ENCODE measurements around the gene CPLX4. TPM values are rescaled to one million over a fixed set of nuclear protein-coding genes. Genes with fewer than 3 reads are reported as not detected.
"Not testable (repeated sequence)": the region's sequence is repeated elsewhere in the genome, so short reads cannot be mapped to it uniquely, and the experiment has no call there.

Gene CPLX4
- total RNA-seq, 2 donors from 2014 or later: not detected

GRCh38 chr18:59264121-59264571 lies 54.3 kb downstream of the CPLX4 start:
- H3K27ac Mint-ChIP-seq: no peak overlapping the region
- no peak overlapping the region for H3K4me3 Mint-ChIP-seq
- peaks cover 0 to 4% of the 10 kb centered on the region in 2 donors for H3K4me1 Mint-ChIP-seq (ENCODE audit: low read depth in 2 of 2)
- H3K36me3 Mint-ChIP-seq: no peaks in the 10 kb centered on the region
- ATAC-seq (no peak), DNase-seq (ENCODE audit: low spot score) (no peak)
- no peaks in the 10 kb centered on the region for H3K9me3 Mint-ChIP-seq
- H3K27me3 Mint-ChIP-seq: peaks cover 45 to 63% of the 10 kb centered on the region in 2 donors

- H3K36me3 Mint-ChIP-seq: no peaks in the 10 kb centered on the region
- no peak for ATAC-seq
- no peak for DNase-seq (ENCODE audit: low spot score)
- no peaks in the 10 kb centered on the region for H3K9me3 Mint-ChIP-seq
- H3K4me3 Mint-ChIP-seq: no peak overlapping the region
- no peak overlapping the region for H3K27ac Mint-ChIP-seq
- H3K4me1 Mint-ChIP-seq (ENCODE audit: low read depth in 2 of 2): peaks cover 0 to 4% of the 10 kb centered on the region in 2 donors
- H3K27me3 Mint-ChIP-seq: peaks cover 46 to 63% of the 10 kb centered on the region in 2 donors
These were observed 54.8 kb downstream of the CPLX4 start for GRCh38 chr18:59263661-59264060.

GRCh38 chr18:59262243-59262642 lies 56.2 kb downstream of the CPLX4 start:
- ATAC-seq: not testable (repeated sequence)

GRCh38 chr18:59261842-59262241 lies 56.6 kb downstream of the CPLX4 start:
- not testable (repeated sequence) for DNase-seq (ENCODE audit: low spot score); H3K36me3 Mint-ChIP-seq; H3K27ac Mint-ChIP-seq; H3K4me1 Mint-ChIP-seq (ENCODE audit: low read depth in 2 of 2); H3K9me3 Mint-ChIP-seq; ATAC-seq; H3K4me3 Mint-ChIP-seq
- H3K27me3 Mint-ChIP-seq: peaks cover 37 to 53% of the 10 kb centered on the region in 2 donors

More at GRCh38 chr18:59262243-59262642, 56.2 kb downstream of the CPLX4 start:
- H3K4me1 Mint-ChIP-seq (ENCODE audit: low read depth in 2 of 2); H3K4me3 Mint-ChIP-seq; H3K9me3 Mint-ChIP-seq; DNase-seq (ENCODE audit: low spot score); H3K27ac Mint-ChIP-seq; H3K36me3 Mint-ChIP-seq: not testable (repeated sequence)
- H3K27me3 Mint-ChIP-seq: peaks cover 38 to 57% of the 10 kb centered on the region in 2 donors

GRCh38 chr18:59255491-59255890 lies 63.0 kb downstream of the CPLX4 start:
- not testable (repeated sequence) for ATAC-seq; H3K4me3 Mint-ChIP-seq; DNase-seq (ENCODE audit: low spot score); H3K4me1 Mint-ChIP-seq (ENCODE audit: low read depth in 2 of 2); H3K27ac Mint-ChIP-seq; H3K9me3 Mint-ChIP-seq; H3K36me3 Mint-ChIP-seq
- H3K27me3 Mint-ChIP-seq: peaks cover 18 to 37% of the 10 kb centered on the region in 2 donors

GRCh38 chr18:59249199-59249774 lies 69.2 kb downstream of the CPLX4 start:
- H3K27me3 Mint-ChIP-seq: peaks cover 31 to 62% of the 10 kb centered on the region in 2 donors
- H3K4me1 Mint-ChIP-seq (ENCODE audit: low read depth in 2 of 2): no peaks in the 10 kb centered on the region
- H3K9me3 Mint-ChIP-seq: no peaks in the 10 kb centered on the region
- H3K36me3 Mint-ChIP-seq: no peaks in the 10 kb centered on the region
- H3K4me3 Mint-ChIP-seq: no peak overlapping the region
- no peak overlapping the region for H3K27ac Mint-ChIP-seq
- DNase-seq (ENCODE audit: low spot score) (no peak), ATAC-seq (no peak)

GRCh38 chr18:59246796-59247195 lies 71.7 kb downstream of the CPLX4 start:
- no peak overlapping the region for H3K4me3 Mint-ChIP-seq
- peaks cover 25 to 48% of the 10 kb centered on the region in 2 donors for H3K27me3 Mint-ChIP-seq
- no peak for DNase-seq (ENCODE audit: low spot score)
- no peaks in the 10 kb centered on the region for H3K36me3 Mint-ChIP-seq
- H3K4me1 Mint-ChIP-seq (ENCODE audit: low read depth in 2 of 2): no peaks in the 10 kb centered on the region
- H3K27ac Mint-ChIP-seq: no peak overlapping the region
- ATAC-seq: no peak
- H3K9me3 Mint-ChIP-seq: no peaks in the 10 kb centered on the region

Other genes with a start within 250 kb of the CPLX4 start
- gene SEC11C, start 178.8 kb downstream of the CPLX4 start, total RNA-seq: 10 to 100 TPM; 79.4 to 83.1 TPM
- not detected for gene GRP, start 98.5 kb downstream of the CPLX4 start, total RNA-seq
- gene RAX, start 45.2 kb downstream of the CPLX4 start, total RNA-seq: not detected
- 100 to 1,000 TPM; 124 to 146 TPM for gene LMAN1, start 40.6 kb upstream of the CPLX4 start, total RNA-seq